Hematopoietic multipotent progenitor cell treated with erythropoietin and hydrocortisone succinate and interleukin-3 and kit ligand, for 8 days (in vitro differentiated cells): ENCODE measurements around the gene CHAC1.
A peak's percentile ranks its signal among the peaks of the same experiment; 100 is the strongest.
"Not testable (repeated sequence)": the region's sequence is repeated elsewhere in the genome, so short reads cannot be mapped to it uniquely, and the experiment has no call there.

Source experiments
- DNase-seq: peaks from one replicate; pipeline ENCODE4 v3.0.0-alpha.2; 2015

Gene CHAC1

DNA sequence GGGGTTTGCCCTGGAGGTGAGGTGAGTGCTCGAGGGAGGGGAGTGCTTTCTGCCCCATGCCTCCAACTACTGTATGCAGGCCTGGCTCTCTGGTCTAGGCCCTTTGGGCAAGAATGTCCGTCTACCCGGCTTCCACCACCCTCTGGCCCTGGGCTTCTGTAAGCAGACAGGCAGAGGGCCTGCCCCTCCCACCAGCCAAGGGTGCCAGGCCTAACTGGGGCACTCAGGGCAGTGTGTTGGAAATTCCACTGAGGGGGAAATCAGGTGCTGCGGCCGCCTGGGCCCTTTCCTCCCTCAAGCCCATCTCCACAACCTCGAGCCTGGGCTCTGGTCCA lies 14.8 kb upstream of the CHAC1 start:
- no peak for DNase-seq

DNA sequence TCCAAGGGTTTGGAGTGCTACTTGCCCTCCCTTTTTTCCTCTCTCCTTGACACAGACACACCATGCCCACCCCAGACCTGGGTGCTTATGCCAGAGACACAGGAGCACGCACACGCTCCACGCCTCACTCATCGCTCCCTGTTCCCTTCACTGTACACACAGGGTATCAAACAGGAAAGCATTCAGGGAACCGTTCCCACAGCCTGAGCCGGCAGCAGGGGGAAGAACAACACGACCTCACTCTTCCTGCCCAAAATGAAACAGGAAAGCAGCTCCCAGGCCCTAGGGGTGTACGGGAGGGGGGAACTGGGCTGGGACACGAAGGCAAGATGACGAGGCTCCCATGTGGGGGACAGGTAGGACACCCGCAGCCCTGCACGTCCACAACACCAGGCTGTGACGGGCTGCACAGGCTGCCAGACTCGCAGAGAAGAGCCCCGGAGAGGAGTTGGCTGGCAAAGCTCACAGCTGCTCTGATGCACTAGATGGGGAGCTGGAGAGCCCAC lies 12.9 kb upstream of the CHAC1 start:
- no peak for DNase-seq

DNA sequence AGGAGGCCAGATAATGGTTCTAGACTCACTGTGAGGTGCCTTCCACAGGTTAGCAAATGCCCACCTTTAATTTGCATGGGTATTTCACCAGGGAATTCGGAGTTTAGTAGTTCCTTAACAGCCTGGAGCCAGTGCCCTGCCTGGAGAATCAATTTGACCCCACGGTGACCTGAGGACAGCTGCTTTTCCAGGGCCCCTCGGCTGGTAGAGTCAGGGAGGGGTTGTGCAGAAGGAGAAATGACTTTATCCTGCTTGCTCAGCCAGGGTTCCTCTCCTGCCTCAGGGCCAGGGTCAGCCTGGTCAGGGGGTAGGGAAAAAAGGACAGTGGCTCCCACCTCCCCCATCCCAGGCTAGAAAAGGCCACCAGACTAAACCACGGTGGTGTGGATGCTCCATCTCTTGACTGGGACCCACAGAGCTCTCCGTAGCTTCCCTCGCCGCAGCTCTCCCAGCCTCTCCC lies 12.2 kb upstream of the CHAC1 start:
- no peak for DNase-seq

DNA sequence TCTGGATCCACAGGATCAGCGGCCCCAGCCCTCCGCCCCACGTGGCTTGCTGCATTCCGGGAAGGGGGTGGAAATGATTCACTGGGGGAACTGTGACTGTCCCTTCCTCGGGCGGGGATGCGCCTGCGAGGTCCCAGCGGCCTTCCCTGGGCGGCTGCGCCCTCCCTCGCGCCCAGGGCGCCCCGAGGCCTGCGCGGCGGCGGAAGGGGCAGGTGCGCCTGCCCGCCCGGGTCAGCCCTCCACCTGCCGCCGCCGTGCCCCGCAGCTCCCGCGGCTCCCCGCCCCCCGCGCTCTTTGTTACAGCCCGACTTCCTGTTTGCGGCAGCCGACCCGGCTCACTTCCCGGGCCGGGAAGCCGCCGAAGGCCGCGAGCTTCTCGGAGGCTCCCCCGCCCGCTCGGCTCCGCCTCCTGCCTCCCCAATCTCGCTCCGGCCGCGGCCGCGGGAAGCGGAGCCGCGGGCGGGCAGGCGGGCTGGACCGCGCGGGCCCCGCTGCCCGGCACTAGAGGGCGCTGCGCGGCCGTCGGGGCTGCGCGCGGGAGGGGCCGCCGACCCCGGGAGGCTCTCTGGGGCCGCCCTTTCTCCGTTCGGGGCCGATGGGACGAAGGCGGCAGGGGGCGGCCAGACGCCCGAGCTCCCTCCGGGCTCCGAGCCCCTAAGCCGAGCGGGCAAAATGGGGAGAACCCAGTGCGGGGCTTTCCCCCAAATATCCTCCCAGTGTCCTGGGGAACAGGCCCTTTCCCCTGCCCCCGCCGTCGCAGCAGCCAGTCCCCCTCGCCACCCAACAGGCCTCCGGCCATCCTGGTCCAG lies 11.5 kb upstream of the CHAC1 start:
- peak; percentile 59 for DNase-seq

DNA sequence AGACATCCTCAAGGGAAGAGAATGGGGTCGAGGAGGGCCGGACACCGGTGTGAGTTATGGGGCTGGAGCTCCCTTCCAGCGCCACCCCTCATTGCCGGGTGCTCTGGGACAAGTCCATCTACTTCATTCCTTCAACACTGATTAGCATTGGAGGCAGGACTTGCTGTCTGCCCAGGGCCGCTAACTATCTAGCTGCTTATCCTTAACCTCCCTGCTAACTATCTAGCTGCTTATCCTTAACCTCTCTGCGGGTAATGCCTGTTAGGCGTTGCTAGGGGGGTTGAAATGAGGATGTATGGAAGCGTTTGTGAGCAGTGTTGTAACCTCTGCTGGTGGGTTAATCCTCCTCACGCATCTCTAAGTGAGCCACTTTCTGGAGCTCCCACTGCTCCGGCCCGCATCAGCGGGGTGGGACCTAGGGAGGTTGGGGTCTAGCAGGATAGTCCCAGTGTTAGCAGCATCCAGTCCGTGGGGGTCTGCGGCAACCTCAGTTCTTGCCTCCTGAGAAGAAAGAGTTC lies 10.9 kb upstream of the CHAC1 start:
- no peak for DNase-seq

DNA sequence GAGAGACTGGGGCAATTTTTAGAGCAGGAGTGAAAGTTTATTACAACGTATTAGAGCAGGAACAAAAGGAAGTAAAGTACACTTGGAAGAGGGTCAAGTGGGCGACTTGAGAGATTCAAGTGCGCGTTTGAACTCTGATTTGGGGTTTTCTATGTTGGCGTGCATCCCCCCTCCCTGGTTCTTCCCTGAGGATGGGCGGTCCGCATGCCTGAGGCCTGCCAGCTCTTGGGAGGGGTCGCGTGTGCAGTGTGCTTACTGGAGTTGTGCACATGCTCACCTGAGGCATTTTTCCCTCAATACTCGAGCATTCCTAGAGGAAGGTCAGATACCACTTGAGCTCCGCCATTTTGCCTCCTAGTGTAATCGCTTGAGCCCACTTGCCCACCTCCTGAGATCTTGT lies 10.4 kb upstream of the CHAC1 start:
- DNase-seq = no peak

DNA sequence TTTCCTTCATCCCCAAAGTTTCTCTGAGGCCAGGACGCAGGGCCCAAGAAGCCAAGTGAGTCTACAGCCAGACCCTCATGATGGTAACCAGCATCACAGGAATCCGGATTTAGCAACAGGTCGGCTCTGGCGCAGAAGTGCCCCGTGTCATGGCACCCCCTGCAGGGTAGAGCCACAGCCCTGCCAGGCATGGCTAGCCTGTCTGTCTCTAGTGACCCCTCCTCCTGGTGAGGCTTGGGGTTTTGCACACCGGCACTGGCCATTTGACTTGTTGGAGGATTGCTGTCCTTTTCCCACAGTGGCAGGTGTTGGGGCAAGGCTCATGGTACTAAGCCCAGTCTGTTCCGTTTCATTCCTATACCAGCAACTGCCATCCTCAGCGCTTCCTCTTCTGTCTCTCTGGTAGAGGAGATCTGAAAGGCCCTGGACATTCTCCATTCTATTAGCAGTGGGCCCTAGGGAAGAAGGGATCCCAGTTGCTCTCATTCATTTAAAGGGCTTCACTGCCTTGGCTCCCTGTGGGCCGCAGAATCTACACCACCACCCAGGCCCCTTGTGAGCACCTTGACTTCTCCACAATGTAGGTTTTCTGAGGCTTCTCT lies 9.4 kb upstream of the CHAC1 start:
- DNase-seq = no peak

DNA sequence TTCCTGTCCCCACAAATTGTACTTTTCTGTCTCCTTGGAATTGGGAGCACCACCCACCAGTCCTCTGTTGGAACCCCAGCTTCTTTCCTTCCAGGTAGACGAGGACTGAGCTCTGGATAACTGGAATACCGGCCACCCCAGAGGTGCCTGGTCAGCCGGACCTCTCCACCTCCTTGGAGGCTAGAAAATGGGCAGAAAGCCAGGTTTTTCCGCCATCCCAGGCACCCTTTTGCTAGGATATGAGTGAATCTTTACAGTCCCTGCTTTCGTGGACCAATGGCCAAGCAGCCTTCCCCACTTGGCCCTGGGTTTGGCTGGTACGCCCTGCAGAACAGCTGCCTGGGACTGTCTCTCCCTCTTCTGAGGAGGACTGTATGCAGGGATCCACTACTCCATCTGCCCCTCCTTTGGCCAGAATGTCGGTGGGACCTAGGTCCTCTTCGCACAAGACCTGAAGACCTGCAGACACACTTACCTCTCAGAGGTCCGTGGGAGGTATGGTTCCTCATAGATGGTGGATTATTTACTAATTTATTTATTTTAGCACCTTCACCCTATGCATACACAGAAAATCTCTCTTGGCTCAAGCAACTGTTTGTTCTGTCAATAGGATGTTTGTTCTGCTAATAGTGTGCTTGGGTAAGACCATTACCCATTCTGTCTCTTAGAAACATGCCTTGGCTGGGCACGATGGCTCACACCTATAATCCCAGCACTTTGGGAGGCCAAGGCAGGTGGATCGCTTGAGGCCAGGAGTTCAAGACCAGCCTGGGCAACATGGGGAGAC lies 8.6 kb upstream of the CHAC1 start:
- DNase-seq = no peak

DNA sequence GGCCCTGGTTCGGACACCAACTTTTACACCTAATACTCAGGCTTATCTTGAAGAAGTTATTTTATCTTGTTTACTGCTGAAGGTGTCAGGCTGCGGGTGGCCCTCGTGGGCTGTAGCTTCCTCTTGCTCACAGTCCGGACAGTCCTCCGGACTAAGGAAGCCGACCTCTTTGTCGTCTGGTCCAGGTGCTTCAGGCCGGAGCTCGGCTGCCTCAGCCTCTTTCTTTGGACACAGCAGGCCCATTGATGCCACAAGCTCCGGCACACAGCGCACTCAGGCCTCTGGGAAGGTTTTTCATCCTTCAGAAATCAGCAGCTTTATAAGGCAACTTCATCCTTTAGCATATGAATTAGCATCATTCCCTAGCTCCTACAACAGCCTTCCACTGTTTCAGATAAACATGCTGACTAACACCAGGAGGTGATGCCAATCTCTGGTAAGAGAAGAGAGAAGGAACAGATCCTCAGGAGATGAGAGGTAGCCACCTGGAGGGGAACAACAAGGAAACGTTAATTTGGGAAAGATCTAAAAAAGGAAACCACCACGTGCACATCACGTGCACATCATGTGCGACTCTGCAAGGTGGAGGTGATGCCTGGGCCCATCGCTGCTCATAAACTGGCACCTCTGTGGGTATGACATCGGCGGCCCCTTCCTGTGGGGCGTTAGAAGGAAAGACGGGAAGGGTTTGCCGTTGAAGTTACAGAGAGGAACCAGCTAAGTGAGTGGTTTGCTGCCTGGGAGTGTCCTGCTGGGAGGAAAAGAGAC lies 4.4 kb upstream of the CHAC1 start:
- DNase-seq = no peak

DNA sequence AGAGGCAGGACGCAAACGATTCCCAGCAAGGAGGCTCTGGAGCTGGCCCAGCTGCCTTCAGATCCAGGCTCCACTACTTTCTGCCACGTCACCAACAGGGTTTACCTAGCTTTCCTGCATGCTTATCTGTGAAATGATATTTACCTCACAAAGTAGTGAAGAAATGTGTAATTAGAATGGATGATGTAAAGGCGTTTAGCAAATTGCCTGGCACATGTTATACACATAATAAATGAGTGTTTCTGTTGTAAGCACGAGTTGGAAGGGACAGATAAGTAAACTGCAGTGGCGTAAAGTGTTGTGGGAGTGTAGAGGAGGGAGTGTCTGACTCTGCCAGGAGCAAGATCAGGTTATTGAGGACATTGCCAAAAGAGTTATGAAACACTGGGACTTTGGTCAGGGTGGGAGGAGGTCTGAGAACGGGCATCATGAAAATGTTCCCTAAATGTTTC lies 3.5 kb upstream of the CHAC1 start:
- DNase-seq = no peak

DNA sequence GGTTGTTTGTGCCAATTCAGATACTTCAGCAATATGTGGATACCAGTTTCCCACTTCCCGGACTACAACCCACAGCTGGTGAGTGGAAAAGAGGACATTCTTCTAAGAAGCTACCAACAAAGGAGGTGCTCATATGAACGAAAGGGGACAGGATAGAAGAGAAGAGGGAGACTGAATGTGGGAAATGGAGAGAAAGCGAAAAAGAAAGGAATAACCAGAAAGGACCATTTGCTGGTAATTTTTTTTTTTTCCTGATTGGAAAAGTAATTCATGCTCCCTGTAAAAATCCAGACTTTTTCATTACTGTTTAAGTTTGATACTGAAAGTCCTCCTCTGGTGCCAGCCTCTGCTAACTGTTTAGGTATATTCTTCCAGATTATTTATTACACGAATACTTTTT lies 1.5 kb upstream of the CHAC1 start:
- no peak for DNase-seq

DNA sequence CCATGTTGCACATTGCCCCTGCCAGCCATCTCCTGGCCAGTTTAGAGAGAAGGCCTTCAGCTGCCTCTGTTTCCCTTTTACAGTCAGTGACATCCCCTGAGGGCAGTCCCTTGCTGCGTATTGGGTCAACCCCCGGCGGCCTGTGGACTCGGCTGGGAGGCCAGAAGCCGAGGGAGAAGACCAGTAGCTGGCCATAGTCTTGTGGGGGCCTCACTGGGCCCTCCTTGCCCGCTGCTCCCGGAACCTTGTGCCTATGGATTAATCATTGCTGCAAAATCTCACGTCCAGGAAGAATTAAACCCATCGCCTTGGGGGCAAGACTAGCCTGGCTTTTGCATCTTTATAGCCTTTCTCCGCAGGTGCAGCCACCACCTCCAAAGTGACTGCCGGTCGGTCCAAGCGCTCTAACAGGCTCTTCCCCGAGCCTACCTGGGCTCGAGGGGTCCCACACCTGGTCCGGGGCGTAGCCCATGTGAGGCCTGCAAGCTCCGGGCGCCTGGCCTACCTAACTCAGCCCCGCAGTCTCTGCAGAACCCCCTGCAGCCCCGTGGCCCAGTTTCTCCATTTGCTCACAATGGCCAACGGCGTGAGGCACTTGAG lies 870 bp upstream of the CHAC1 start:
- DNase-seq = no peak

DNA sequence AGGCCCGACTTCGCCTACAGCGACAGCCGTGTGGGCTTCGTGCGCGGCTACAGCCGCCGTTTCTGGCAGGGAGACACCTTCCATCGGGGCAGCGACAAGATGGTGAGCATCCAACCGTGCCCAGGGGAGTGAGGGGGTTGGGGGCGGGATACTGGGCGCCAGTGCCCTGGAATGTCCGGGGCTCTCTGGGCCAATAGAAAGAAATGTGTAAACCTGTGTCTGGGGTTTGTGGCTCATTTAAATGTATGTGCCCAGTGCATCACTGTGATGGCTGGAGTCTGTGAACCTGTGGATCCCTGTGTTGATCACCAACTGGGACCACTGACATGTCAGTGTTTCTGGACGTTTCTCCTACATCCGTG lies 423 bp downstream of the CHAC1 start:
- no peak for DNase-seq

DNA sequence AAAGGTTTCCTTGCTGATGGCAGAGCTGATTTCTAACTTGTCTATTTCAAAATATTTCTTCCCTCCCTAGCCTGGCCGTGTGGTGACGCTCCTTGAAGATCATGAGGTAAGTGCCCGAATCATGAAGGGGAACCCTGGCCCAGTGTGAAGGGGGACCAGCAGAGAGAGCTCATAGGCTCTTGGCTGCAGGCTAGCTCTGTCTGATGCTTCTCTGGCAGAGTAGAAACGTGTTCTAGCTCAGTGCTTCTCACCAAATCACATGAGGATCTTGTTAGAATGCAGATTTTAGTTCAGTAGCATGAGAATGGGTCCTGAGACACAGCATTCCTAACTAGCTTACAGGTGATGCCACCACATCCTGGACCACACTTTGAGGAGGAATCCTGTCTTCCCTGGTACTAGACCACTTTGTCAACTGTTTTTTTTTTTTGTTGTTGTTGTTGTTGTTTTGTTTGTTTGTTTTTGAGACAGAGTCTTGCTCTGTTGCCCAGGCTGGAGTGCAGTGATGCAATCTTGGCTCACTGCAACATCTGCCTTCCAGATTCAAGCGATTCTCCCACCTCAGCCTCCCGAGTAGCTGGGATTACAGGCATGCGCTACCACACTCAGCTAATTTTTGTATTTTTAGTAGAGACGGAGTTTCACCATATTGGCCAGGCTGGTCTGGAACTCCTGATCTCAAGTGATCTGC lies 1.0 kb downstream of the CHAC1 start:
- DNase-seq = not testable (repeated sequence)

DNA sequence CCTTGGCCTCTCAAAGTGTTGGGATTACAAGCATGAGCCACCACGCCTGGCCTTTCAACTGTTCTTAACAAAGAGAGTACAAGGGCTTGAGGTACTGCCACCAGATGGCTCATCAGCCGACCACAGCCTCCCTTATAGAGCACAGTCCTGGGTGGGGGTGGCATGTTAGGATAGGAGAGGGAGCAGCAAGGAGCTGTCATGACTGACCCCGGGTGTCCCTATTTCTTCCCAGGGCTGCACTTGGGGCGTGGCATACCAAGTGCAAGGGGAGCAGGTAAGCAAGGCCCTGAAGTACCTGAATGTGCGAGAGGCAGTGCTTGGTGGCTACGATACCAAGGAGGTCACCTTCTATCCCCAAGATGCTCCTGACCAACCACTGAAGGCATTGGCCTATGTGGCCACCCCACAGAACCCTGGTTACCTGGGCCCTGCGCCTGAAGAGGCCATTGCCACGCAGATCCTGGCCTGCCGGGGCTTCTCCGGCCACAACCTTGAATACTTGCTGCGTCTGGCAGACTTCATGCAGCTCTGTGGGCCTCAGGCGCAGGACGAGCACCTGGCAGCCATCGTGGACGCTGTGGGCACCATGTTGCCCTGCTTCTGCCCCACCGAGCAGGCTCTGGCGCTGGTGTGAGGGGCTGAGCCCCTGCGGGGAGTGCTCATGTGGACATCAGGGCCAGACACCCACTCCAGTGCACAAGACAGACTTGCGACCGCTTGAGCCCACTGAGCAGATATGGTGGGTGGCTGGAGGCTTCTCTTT lies 2.1 kb downstream of the CHAC1 start:
- no peak for DNase-seq

DNA sequence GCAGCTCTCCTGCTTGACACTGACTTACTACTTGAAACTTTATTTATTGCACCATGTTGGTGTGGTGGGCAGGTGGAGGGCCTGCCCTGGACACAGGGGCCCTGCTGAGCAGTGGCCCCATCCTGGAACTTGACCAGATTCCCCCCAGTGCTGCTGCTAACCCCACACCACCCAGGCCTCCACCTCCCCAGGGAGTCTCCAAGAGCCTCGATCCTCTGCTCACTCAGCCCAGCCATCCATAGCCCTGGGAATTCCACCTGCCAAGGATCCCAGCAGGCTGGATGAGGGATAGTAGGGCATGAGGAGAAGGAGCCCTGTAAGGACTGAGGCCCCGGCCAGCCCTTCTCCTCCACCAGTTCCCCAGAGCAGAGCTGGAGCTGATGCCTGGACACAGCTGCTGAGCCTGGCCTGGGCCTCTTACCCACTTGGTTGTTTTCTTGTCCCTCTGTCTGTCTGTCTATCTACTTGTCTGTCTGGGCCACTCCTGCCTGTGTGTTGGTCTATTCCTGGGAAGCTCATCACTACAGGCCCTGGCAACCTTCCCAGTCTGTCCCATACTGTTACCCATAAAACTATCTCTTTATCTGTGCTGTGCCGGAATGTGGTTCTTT lies 2.8 kb downstream of the CHAC1 start:
- DNase-seq = peak; percentile 53

DNA sequence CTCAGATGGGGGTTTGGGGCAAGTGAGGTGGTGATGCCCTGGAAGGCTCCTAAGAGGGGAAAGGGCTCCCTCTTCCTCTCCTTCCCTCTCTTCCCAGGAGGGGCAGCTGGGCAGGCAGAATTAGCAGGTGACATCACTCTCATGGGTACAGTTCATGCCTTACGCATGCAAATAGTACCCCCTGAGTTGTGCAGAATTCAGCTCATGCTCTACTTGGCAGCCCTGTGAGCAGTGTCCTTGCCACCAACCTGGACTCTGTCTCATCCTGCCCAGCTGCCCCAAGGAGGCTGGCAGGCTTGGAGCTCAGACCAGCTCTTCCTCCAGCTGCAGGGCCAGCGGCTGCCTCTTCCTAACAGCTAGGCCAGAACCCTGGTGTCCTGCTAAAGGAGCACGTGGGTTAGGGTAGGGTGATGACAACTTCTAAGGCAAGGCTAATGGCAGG lies 3.3 kb downstream of the CHAC1 start:
- DNase-seq = no peak

DNA sequence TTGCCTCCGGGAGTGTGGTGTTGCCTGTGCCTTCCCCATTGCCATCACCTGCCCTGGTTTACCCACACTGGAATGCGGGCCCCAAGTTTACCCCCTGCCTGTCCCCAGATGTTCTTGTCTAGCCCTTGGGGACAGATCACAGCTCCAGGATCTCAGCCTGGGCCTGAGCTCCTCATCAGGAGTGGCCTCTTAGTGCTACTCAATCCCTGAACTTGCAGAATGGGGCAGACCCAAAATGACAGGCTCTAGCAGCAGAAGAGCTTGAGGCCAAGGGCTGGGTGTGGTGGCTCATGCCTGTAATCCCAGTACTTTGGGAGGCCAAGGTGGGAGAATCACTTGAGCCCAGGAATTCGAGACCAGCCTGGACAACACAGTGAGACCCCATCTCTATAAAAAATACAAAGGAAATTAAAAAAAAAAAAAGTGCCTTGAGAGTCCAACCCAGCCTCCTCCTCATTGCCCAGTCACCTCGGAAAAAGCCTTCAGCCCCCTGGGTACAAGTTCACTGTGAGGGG lies 3.8 kb downstream of the CHAC1 start:
- DNase-seq = no peak

DNA sequence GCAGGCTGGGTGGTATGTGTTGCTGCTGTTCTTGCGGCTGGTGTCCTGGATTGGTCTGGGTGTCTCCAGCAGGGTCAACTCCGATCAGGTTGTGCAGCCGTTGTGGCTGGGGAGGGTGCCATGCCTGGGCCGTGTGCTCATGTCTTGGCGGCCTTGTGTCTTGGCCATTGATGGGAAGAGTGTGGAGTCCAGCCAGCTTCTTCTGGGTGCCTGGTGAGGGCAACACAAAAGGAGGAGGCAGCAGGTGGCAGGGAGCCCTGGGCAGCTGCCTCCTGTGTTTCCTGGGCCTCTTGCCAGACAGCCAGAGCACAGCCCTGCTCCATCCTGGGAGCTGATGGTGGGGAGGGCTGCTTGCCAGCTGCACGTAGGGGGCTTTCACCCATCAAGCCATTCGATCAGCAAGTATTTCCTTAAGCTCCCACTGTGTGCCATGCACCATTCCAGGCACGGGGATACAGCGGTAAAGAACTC lies 4.3 kb downstream of the CHAC1 start:
- DNase-seq = no peak

DNA sequence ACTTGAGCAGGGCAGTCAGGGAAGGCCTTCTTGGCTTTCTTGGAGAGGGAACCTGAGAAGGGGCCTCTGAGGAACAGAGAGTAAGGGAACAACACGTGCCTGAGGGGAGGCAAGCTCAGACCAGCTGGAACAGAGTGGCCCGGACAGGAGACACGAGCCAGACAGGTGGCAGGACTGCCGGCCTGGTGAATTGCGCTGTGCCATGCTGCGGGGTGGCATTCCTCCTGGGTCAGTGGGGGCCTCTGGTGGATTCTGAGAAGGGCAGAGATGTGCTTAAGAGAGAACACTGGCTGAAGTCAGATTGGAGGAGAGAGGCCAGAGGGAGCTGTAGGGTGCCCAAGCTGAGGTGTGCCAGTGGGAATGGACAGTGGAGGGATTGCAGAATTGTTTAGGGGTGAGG lies 4.9 kb downstream of the CHAC1 start:
- no peak for DNase-seq
